Endothelial cell of umbilical vein (primary cell): ENCODE measurements around the gene SIRT3. TPM values are rescaled to one million over a fixed set of nuclear protein-coding genes. Genes with fewer than 3 reads are reported as not detected.

Experiments used
- BruUV-seq: library from RNA; stranded (reverse); fragments of 400-500 nt; replicated peaks from 2 replicates; lab custom pipeline; 2021; lab: Mats Ljungman, UMichigan
- CTCF ChIA-PET: fragments of 300-600, 350-600 bp; sonication (Branson Sonifier 250); formaldehyde crosslinking; loops from one replicate; lab custom pipeline; 2021; ENCODE audit warnings: antibody characterized with exemption, inconsistent platforms; lab: Charles Lee
- POLR2A ChIA-PET: fragments of 300-600, 350-600 bp; sonication (Branson Sonifier 250); formaldehyde crosslinking; loops from one replicate; lab custom pipeline; 2021; ENCODE audit warnings: antibody characterized with exemption, inconsistent platforms; lab: Charles Lee
- DNase-seq: peaks from one replicate; pipeline ENCODE4 v3.0.0-alpha.2; 2011; ENCODE audit warnings: low read depth, low spot score
- FAIRE-seq: peaks from 2 replicates; lab custom pipeline; 2011; peaks lifted over from hg19 to GRCh38; lab: Jason Lieb, UNC
- H2AFZ ChIP-seq: 2 replicates; pipeline ENCODE4 v1.6.0; 2012; ENCODE audit warnings: low read depth, low read length, control low read depth, inconsistent platforms
- H3K27ac ChIP-seq: 2 replicates; pipeline ENCODE4 v1.5.1; 2011; ENCODE audit warnings: low read depth, mild to moderate bottlenecking, control low read depth, low read length, moderate library complexity; ENCODE audit not compliant: insufficient read depth
- H3K27me3 ChIP-seq, 2 experiments: 2 replicates each; pipeline versions ENCODE4 v1.6.0 to v1.6.1; 2011; ENCODE audit warnings: low read length in 2 of 2, mixed read lengths in 1 of 2; ENCODE audit not compliant: control insufficient read depth in 2 of 2, insufficient read depth in 2 of 2
- H3K36me3 ChIP-seq, 2 experiments: 2 replicates in 1 of 2; 3 replicates in 1 of 2; pipeline ENCODE4 v1.5.1; 2011; ENCODE audit warnings: low read length in 2 of 2, mild to moderate bottlenecking in 1 of 2, moderate library complexity in 1 of 2; ENCODE audit not compliant: control insufficient read depth in 2 of 2, insufficient read depth in 2 of 2; ENCODE audit errors: extremely low read depth in 1 of 2
- H3K4me1 ChIP-seq: 3 replicates; pipeline ENCODE4 v1.5.1; 2011; ENCODE audit warnings: mild to moderate bottlenecking, low read length; ENCODE audit not compliant: control insufficient read depth, insufficient read depth; ENCODE audit errors: extremely low read depth
- H3K4me2 ChIP-seq: 2 replicates; pipeline ENCODE4 v1.6.1; 2011; ENCODE audit warnings: low read length, control low read depth, mixed read lengths; ENCODE audit not compliant: insufficient read depth
- H3K4me3 ChIP-seq, 3 experiments: fragments of 200-600 bp in 1 of 3; sonication (generic), shearing (Covaris generic) in 1 of 3; replicated peaks in 1 of 3; 2 replicates each; pipeline ENCODE4 v1.5.1; 2011 to 2016; ENCODE audit warnings: control low read depth in 3 of 3, low read length in 3 of 3, mild to moderate bottlenecking in 2 of 3, inconsistent platforms in 1 of 3, low read depth in 1 of 3, moderate library complexity in 1 of 3; ENCODE audit not compliant: insufficient read depth in 1 of 3
- H3K79me2 ChIP-seq: 2 replicates; pipeline ENCODE4 v1.6.0; 2012; ENCODE audit warnings: low read length, inconsistent platforms; ENCODE audit not compliant: control insufficient read depth, insufficient read depth
- H3K9ac ChIP-seq: replicated peaks from 2 replicates; pipeline ENCODE3; 2011; ENCODE audit warnings: low read length, control low read depth; ENCODE audit not compliant: insufficient read depth; ENCODE audit errors: extremely low read depth
- H3K9me1 ChIP-seq: replicated peaks from 3 replicates; pipeline ENCODE4 v1.6.0; 2011; ENCODE audit warnings: mild to moderate bottlenecking, low read length; ENCODE audit not compliant: control insufficient read depth, insufficient read depth; ENCODE audit errors: extremely low read depth
- H3K9me3 ChIP-seq: replicated peaks from 2 replicates; pipeline ENCODE4 v1.5.1; 2012; ENCODE audit warnings: low read length, inconsistent platforms; ENCODE audit not compliant: control insufficient read depth, insufficient read depth
- H4K20me1 ChIP-seq: replicated peaks from 2 replicates; pipeline ENCODE3; 2011; ENCODE audit warnings: mild to moderate bottlenecking, low read length; ENCODE audit not compliant: control insufficient read depth, insufficient read depth; ENCODE audit errors: extremely low read depth
- EZH2 ChIP-seq: IDR thresholded peaks from 2 replicates; pipeline ENCODE4 v1.6.1; 2012; ENCODE audit warnings: borderline replicate concordance, low read depth, mild to moderate bottlenecking, moderate library complexity, low read length, inconsistent platforms; ENCODE audit not compliant: severe bottlenecking
- FOS ChIP-seq: IDR thresholded peaks from 2 replicates; pipeline ENCODE4 v1.6.1; 2011; ENCODE audit warnings: mild to moderate bottlenecking, low read length, moderate library complexity, borderline replicate concordance; ENCODE audit not compliant: insufficient read depth
- GATA2 ChIP-seq: IDR thresholded peaks from 2 replicates; pipeline ENCODE4 v1.7.0; 2011; ENCODE audit warnings: low read depth, mild to moderate bottlenecking, moderate library complexity, mixed read lengths, low read length; ENCODE audit not compliant: insufficient read length, insufficient read depth
- JUN ChIP-seq: IDR thresholded peaks from 2 replicates; pipeline ENCODE4 v1.6.1; 2011; ENCODE audit warnings: borderline replicate concordance, low read depth; ENCODE audit not compliant: insufficient read length, insufficient read depth
- MYC ChIP-seq: IDR thresholded peaks from one replicate; pipeline ENCODE4 v1.6.1; 2011; ENCODE audit warnings: mild to moderate bottlenecking, low read depth, low read length
- POLR2A ChIP-seq: IDR thresholded peaks from 2 replicates; pipeline ENCODE4 v1.6.1; 2012; ENCODE audit warnings: low read depth, mild to moderate bottlenecking, control low read depth, low read length
- POLR2AphosphoS5 ChIP-seq: IDR thresholded peaks from 2 replicates; pipeline ENCODE4 v1.6.1; 2012; ENCODE audit warnings: low read depth, mild to moderate bottlenecking, control low read depth, low read length, moderate library complexity; ENCODE audit not compliant: insufficient read depth
- dilution Hi-C: fragments of 300-500 bp; cut with MboI; formaldehyde crosslinking; loops from one replicate; pipeline ENCODE4 v1.15.0; 2019; ENCODE audit warnings: low sequenced_read_pairs; ENCODE audit not compliant: extremely low pct_ligation_motif_present
- intact Hi-C: fragments of 100-400 bp; cut with micrococcal nuclease; formaldehyde crosslinking; loops from one replicate; pipeline ENCODE4 v1.10.0; 2022
- polyA plus RNA-seq, 4 experiments: library from polyadenylated mRNA; depleted of rRNA in 3 of 4; stranded (reverse) in 3 of 4; unstranded in 1 of 4; fragments of >200 nt; gene quantifications; 2 replicates each; pipeline versions ENCODE4 v1.2.1 to v1.2.3, GENCODE V29; 2011 to 2012; ENCODE audit warnings: missing spikeins in 1 of 4
- total RNA-seq: library from RNA; stranded (reverse); gene quantifications from 2 replicates; pipeline ENCODE4 v1.2.3, GENCODE V29; 2021
- TF ChIP-seq, protein P1 (sequence below), 2 donors: IDR thresholded peaks; 1 replicate in 1 of 2; 2 replicates in 1 of 2; pipeline ENCODE4 v1.5.1; 2011; ENCODE audit warnings: low read length in 2 of 2, mild to moderate bottlenecking in 2 of 2, moderate library complexity in 2 of 2, control low read depth in 1 of 2, inconsistent platforms in 1 of 2, low read depth in 1 of 2; ENCODE audit not compliant: insufficient read depth in 1 of 2; ENCODE audit errors: extremely low read depth in 1 of 2
- TF ChIP-seq, protein P2 (sequence below): IDR thresholded peaks from 2 replicates; pipeline ENCODE4 v1.6.1; 2011; ENCODE audit not compliant: insufficient read depth, insufficient read length

Gene SIRT3
- total and polyA plus RNA-seq, 2 donors (not counting 3 experiments of a cell fraction or from before 2014, with no cell fraction given) = 12.0 to 18.3 TPM

DNA sequence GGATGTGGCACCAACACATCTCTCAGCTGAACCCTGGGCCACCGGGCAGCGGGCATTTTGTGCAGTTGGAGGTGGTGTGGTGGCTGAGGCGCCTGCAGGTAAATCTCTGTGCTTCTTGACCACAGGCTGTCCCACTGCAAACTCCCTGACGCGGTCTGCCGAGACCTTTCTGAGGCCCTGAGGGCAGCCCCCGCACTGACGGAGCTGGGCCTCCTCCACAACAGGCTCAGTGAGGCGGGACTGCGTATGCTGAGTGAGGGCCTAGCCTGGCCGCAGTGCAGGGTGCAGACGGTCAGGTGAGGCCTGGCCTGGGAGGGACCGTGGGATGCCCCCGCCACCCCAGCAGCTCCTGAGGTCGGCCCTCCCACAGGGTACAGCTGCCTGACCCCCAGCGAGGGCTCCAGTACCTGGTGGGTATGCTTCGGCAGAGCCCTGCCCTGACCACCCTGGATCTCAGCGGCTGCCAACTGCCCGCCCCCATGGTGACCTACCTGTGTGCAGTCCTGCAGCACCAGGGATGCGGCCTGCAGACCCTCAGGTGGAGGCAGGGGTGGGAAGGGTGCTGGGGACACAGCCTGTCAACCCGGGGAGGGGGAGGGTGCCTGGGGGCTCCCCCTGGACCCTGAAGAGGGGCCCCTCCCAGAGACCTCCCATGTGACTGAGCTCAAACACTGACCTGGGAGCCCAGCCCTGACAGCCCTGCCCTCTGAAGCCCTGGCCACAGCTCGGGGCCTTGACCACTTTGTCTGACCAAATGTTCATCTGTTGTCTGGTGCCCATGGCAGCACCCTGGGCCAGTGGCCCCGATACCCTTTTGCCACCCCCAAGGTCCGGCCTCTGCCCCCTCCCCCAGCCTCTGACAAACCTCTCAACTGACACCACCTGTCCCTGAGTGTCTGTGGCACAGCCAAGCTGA, 48.2 kb upstream of the SIRT3 start:
- Histone ChIP-seq H3K4me3 (no peak overlapping the region), H3K9me1 (no peaks in the 10 kb centered on the region), H4K20me1 (no peaks in the 10 kb centered on the region), H2AFZ (no peak overlapping the region), H3K4me2 (no peak overlapping the region), H3K79me2 (no peaks in the 10 kb centered on the region), H3K4me1 (peaks cover 3% of the 10 kb centered on the region), H3K36me3 (no peaks in the 10 kb centered on the region), H3K27ac (no peak overlapping the region), H3K9ac (no peak overlapping the region), H3K27me3 (peaks cover 36 to 37% of the 10 kb centered on the region in 2 experiments), H3K9me3 (no peaks in the 10 kb centered on the region)
- no peak for FAIRE-seq
- ChIA-PET POLR2A (no interaction called here), CTCF (interaction anchor here (1.2 to 1.4 kb wide), 2 partner anchors 24 to 32 kb away, joined by 3 read pairs; no protein-coding TSS in a partner anchor)
- intact Hi-C loops = no loop called here
- TF ChIP-seq FOS (no peak), GATA2 (no peak), POLR2AphosphoS5 (no peak), JUN (no peak), MYC (no peak), POLR2A (no peak), EZH2 (no peak)
- TF ChIP-seq, protein P1, sequence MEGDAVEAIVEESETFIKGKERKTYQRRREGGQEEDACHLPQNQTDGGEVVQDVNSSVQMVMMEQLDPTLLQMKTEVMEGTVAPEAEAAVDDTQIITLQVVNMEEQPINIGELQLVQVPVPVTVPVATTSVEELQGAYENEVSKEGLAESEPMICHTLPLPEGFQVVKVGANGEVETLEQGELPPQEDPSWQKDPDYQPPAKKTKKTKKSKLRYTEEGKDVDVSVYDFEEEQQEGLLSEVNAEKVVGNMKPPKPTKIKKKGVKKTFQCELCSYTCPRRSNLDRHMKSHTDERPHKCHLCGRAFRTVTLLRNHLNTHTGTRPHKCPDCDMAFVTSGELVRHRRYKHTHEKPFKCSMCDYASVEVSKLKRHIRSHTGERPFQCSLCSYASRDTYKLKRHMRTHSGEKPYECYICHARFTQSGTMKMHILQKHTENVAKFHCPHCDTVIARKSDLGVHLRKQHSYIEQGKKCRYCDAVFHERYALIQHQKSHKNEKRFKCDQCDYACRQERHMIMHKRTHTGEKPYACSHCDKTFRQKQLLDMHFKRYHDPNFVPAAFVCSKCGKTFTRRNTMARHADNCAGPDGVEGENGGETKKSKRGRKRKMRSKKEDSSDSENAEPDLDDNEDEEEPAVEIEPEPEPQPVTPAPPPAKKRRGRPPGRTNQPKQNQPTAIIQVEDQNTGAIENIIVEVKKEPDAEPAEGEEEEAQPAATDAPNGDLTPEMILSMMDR (IDR thresholded peaks at IDR 0.05; ENCODE audit: extremely low read depth in 1 of 2, insufficient read depth in 1 of 2, low read depth in 1 of 2, low read length in 2 of 2) = no peak
- TF ChIP-seq, protein P2, sequence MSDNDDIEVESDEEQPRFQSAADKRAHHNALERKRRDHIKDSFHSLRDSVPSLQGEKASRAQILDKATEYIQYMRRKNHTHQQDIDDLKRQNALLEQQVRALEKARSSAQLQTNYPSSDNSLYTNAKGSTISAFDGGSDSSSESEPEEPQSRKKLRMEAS = no peak
- no TSS peak for BruUV-seq
- DNase-seq = no peak
- dilution Hi-C loops = no loop called here
